LNCaP clone FGC (cell line): ENCODE measurements around the gene ZFHX3.

Source experiments
- DNase-seq: peaks from one replicate; pipeline ENCODE4 v3.0.0-alpha.2; 2011; ENCODE audit warnings: low read depth
- H3K4me3 ChIP-seq: 2 replicates; pipeline ENCODE4 v1.5.1; 2011; ENCODE audit warnings: mild to moderate bottlenecking, low read depth, low read length, control low read depth
- TF ChIP-seq, protein P1 (sequence below): IDR thresholded peaks from 2 replicates; pipeline ENCODE4 v1.5.1; 2012; ENCODE audit warnings: mild to moderate bottlenecking; ENCODE audit not compliant: control insufficient read depth, insufficient read depth; ENCODE audit errors: extremely low read depth

ZFHX3 gene

GRCh38 chr16:72915331-72915730 is 132.6 kb downstream of the ZFHX3 start:
- H3K4me3 ChIP-seq: no peak overlapping the region
- TF ChIP-seq, protein P1, sequence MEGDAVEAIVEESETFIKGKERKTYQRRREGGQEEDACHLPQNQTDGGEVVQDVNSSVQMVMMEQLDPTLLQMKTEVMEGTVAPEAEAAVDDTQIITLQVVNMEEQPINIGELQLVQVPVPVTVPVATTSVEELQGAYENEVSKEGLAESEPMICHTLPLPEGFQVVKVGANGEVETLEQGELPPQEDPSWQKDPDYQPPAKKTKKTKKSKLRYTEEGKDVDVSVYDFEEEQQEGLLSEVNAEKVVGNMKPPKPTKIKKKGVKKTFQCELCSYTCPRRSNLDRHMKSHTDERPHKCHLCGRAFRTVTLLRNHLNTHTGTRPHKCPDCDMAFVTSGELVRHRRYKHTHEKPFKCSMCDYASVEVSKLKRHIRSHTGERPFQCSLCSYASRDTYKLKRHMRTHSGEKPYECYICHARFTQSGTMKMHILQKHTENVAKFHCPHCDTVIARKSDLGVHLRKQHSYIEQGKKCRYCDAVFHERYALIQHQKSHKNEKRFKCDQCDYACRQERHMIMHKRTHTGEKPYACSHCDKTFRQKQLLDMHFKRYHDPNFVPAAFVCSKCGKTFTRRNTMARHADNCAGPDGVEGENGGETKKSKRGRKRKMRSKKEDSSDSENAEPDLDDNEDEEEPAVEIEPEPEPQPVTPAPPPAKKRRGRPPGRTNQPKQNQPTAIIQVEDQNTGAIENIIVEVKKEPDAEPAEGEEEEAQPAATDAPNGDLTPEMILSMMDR: no peak
- no peak for DNase-seq

DNA sequence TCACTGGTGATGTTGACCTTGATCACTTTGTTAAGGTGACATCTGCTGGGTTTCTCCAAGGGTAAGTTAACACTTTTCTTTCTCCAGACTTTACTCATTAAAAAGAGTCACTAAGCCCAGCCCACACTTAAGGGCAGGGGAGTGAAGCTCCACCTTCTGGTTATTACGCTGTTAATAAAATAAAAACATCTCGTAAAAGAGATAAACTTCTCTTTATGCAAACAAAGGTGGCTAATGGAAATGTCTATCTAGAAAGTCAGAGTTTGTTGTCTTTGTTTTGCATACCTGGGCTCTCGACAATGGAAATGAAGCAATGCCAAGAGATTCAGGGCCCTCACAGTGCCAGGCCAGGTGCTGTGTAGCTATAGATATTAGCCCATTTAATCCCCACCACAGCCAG is 134.4 kb downstream of the ZFHX3 start:
- DNase-seq: peak; percentile 89
- TF ChIP-seq, protein P1: no peak
- no peak overlapping the region for H3K4me3 ChIP-seq

DNA sequence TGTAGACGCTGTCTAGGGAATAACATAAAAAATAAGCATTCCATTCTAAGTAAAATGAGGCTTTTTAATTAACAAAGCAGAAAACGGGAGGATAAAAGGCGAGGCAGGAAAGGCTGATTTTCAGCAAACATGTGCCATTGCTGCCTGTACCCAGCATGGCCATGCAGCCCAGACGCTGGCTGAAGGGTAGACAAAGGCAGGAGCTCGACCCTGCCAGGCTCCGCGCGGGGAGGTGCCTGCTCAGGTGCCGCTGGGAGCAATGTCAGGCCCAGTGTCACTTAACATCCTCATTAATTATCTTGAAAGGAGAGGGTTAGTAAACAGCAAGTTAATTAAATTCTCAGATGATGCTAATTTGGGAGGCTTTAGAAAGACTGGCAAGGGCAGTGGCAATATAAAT is 136.0 kb downstream of the ZFHX3 start:
- no peak for DNase-seq
- TF ChIP-seq, protein P1: no peak
- no peak overlapping the region for H3K4me3 ChIP-seq

DNA sequence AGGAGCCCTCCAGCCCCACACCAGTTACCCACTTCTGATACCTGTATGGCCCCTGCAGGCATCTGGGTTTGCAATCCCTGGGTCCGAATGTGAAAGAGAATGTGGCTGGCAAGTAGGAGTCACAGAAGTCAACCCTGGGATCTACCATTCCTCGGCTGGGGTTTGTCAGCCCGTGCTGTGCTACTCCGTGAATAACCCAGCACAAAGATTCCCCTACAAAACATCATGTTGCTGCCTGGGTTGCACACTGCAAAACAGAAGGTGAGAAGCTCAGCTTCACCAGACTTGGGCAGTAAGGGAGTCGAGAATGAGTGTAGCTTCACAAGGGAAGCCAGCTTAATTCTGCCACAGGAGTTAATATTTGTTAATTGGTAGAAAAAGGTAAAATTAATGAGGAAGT is 137.1 kb downstream of the ZFHX3 start:
- TF ChIP-seq, protein P1: no peak
- no peak for DNase-seq
- H3K4me3 ChIP-seq: no peak overlapping the region

- DNase-seq: no peak
- TF ChIP-seq, protein P1: no peak
- no peak overlapping the region for H3K4me3 ChIP-seq
Measured at GRCh38 chr16:72910381-72910780, 137.5 kb downstream of the ZFHX3 start.

DNA sequence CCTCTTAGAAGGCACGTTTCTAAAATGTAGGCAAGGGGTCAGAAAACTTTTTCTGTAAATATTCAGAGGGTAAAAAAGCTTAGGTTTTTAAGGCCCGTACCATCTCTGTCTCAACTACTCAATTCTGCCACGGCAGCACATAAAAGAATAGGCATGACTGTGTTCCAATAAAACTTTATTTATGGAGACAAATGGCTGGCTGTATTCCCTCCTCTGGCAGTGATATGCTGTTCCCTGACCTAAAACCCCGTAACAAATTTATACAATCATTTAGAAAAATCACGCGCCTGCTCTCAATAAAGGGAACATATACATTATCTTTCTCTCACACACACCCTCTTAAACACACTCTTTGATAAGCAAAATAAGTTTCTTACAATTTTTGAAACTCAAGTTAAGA is 138.7 kb downstream of the ZFHX3 start:
- TF ChIP-seq, protein P1: no peak
- no peak overlapping the region for H3K4me3 ChIP-seq
- peak; percentile 53 for DNase-seq

DNA sequence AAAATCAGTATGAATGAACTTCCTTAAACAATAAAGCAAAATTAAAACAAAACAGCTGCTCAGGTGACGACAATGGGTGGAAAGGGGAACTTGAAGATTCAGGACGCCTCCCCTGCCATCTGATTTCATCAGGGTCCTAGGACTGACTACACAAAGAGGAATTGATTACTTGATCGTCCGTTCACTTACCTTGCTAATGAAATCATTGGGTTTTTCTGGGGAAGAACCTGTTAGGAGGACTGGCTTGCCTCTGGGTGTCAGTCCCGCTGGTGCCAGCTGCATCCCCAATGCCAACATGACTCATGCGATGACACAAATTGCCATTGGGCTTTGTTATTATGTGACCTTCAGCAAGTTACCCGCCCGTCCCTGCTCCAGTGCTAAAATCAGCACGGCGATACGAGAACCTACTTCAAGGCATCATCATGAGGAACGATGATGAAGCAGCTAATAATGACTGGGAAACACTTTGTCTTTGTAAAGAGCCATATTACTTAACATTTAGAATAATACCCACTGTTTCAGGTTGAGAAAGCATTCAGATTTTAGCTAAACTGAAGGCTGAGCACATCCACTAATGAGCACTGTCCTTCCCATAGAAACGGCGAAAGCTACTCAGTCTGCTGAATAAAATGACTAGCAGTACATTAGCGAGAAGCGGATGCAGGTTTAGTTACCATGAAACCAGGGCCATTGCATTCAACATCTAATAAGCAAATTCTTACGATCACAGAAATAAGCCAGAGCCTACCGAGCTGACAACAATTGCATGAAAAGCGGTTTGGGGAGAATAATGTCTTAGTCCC is 139.4 kb downstream of the ZFHX3 start:
- H3K4me3 ChIP-seq: no peak overlapping the region
- no peak for DNase-seq
- TF ChIP-seq, protein P1: no peak
